WERI-Rb-1 (cell line): ENCODE measurements around the gene MOV10.

Source experiments
- DNase-seq: peaks from one replicate; pipeline ENCODE4 v3.0.0-alpha.2; 2020
- H3K27ac ChIP-seq: fragments of 250-450 bp; sonication (Bioruptor Pico); 2 replicates; pipeline ENCODE4 v1.5.1; 2020; ENCODE audit warnings: mild to moderate bottlenecking, moderate library complexity
- H3K27me3 ChIP-seq: fragments of 250-450 bp; sonication (Bioruptor Pico); 2 replicates; pipeline ENCODE4 v1.5.1; 2021; ENCODE audit warnings: mild to moderate bottlenecking, low read depth, moderate library complexity; ENCODE audit not compliant: insufficient read depth, severe bottlenecking
- H3K36me3 ChIP-seq: fragments of 250-450 bp; sonication (Bioruptor Pico); 2 replicates; pipeline ENCODE4 v1.5.1; 2020; ENCODE audit warnings: mild to moderate bottlenecking, moderate library complexity
- H3K4me3 ChIP-seq: 2 replicates; pipeline ENCODE4 v1.5.1; 2011; ENCODE audit warnings: low read depth, mild to moderate bottlenecking, control low read depth, low read length
- H3K9me3 ChIP-seq: fragments of 250-450 bp; sonication (Bioruptor Pico); 2 replicates; pipeline ENCODE4 v1.5.1; 2021; ENCODE audit warnings: mild to moderate bottlenecking, moderate library complexity; ENCODE audit not compliant: severe bottlenecking
- TF ChIP-seq, protein P1 (sequence below): IDR thresholded peaks from 2 replicates; pipeline ENCODE4 v1.5.1; 2011; ENCODE audit warnings: low read depth, mild to moderate bottlenecking, control low read depth, inconsistent platforms, low read length

MOV10 gene

GRCh38 chr1:112665857-112666256 is 8.6 kb upstream of the MOV10 start:
- DNase-seq: no peak
- H3K27me3 ChIP-seq: no peaks in the 10 kb centered on the region
- H3K36me3 ChIP-seq: peaks cover 64% of the 10 kb centered on the region
- H3K9me3 ChIP-seq: no peaks in the 10 kb centered on the region
- H3K27ac ChIP-seq: no peak overlapping the region
- TF ChIP-seq, protein P1, sequence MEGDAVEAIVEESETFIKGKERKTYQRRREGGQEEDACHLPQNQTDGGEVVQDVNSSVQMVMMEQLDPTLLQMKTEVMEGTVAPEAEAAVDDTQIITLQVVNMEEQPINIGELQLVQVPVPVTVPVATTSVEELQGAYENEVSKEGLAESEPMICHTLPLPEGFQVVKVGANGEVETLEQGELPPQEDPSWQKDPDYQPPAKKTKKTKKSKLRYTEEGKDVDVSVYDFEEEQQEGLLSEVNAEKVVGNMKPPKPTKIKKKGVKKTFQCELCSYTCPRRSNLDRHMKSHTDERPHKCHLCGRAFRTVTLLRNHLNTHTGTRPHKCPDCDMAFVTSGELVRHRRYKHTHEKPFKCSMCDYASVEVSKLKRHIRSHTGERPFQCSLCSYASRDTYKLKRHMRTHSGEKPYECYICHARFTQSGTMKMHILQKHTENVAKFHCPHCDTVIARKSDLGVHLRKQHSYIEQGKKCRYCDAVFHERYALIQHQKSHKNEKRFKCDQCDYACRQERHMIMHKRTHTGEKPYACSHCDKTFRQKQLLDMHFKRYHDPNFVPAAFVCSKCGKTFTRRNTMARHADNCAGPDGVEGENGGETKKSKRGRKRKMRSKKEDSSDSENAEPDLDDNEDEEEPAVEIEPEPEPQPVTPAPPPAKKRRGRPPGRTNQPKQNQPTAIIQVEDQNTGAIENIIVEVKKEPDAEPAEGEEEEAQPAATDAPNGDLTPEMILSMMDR: no peak
- H3K4me3 ChIP-seq: no peak overlapping the region

- peaks cover 57% of the 10 kb centered on the region for H3K36me3 ChIP-seq
- no peak overlapping the region for H3K27ac ChIP-seq
Measured at GRCh38 chr1:112666946-112667345, 7.5 kb upstream of the MOV10 start.

DNA sequence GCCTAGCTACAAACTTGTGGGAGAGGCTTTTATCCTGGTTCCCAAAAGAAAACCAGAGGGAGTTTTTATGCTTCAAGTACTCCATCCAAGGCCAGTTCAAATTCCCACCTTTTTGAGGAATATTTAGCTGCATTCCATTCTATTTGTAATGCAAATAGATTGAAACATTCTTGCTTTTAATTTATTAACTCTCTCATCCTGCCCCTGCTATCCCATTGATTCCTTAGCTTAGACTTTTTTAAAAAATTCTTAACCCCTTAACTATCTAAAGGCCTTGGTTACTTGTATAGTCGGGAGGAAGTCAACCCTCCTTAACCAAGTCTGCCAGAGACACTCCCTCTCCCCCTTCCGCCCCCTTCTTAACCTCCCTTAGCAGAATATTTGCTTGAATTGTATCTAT is 2.5 kb upstream of the MOV10 start:
- peaks cover 31% of the 10 kb centered on the region for H3K36me3 ChIP-seq
- no peaks in the 10 kb centered on the region for H3K27me3 ChIP-seq
- TF ChIP-seq, protein P1: no peak
- H3K27ac ChIP-seq: no peak overlapping the region
- no peak for DNase-seq
- H3K9me3 ChIP-seq: no peaks in the 10 kb centered on the region
- no peak overlapping the region for H3K4me3 ChIP-seq

More at GRCh38 chr1:112666946-112667345, 7.5 kb upstream of the MOV10 start:
- Histone ChIP-seq H3K9me3 (no peaks in the 10 kb centered on the region), H3K4me3 (no peak overlapping the region), H3K27me3 (no peaks in the 10 kb centered on the region)
- no peak for DNase-seq
- TF ChIP-seq, protein P1: no peak

DNA sequence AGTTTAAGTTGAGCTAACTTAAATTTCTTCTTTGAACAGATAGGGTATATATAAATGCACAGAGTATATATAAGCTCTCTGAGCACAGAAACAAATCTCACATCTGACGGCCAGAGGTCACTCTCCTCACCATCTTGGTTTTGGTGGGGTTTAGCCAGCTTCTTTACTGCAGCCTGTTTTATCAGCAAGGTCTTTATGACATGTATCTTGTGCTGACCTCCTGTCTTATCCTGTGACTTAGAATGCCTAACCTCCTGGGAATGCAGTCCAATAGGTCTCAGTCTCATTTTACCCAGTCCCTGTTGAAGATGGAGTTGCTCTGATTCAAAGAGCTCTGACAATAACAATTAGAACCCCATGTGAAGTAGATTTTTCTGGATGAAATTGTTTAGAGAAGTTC is 1.6 kb upstream of the MOV10 start:
- Histone ChIP-seq H3K27ac (no peak overlapping the region), H3K4me3 (no peak overlapping the region), H3K27me3 (no peaks in the 10 kb centered on the region), H3K9me3 (no peaks in the 10 kb centered on the region), H3K36me3 (peaks cover 26% of the 10 kb centered on the region)
- TF ChIP-seq, protein P1: no peak
- DNase-seq: no peak

DNA sequence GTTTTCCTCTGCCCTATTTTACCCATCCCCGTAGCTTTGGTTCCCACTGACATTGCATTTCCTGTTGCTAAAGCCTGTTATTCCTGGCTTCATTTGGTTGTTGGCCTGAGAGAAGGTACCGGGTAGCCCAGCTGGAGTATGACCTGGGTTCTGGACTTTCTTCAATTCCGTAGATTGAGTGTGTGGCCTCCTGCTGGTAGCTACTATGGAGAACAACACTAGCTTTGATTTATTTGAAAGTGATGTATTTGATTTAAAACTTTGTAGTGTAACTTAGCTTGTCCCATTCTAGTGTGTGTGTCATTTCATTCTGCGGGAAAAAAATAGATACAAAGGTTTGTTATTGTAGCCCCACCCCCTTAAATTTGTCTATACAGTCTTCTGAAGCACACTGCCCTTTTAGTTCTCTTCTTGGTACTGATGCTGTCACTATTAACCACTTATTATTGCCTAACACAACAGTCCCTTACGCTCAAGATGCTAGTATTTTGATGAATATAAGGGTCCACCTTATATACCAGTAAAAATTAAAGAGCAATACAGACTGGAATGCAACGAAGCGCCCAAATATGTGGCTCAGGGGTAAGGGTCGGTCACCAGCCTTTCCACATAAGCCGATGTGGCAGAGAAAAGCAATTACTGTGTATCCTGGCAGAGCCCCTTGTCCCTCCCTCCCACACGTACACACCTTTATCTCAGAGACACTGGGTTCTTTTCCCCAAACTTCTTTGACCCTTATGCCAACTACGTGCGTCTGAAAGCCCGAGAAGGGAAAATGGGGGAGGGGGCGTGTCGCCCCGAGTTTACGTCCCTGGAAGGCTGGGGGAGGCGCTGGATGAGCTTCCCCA is 643 bp upstream of the MOV10 start:
- H3K27ac ChIP-seq: peak overlapping the region; percentile 90
- H3K9me3 ChIP-seq: no peaks in the 10 kb centered on the region
- DNase-seq: peak; percentile 22
- H3K4me3 ChIP-seq: peak overlapping the region; percentile 92
- H3K27me3 ChIP-seq: no peaks in the 10 kb centered on the region
- TF ChIP-seq, protein P1: peak; percentile 43
- peaks cover 19% of the 10 kb centered on the region for H3K36me3 ChIP-seq
